Ascending aorta (tissue), 2 donors: Measurements from ENCODE around the gene LRRC47. TPM values are rescaled to one million over a fixed set of nuclear protein-coding genes. Genes with fewer than 3 reads are reported as not detected.

ENCODE experiments used
- DNase-seq, 2 donors: peaks; one replicate each; pipeline ENCODE4 v3.0.0-alpha.2; 2019; ENCODE audit warnings: low spot score in 2 of 2
- H3K27ac ChIP-seq, 2 donors: fragments of 200-600 bp; sonication (generic); one replicate each; pipeline ENCODE4 v1.5.1; 2016 to 2017; ENCODE audit warnings: mild to moderate bottlenecking in 1 of 2
- H3K27me3 ChIP-seq: fragments of 200-600 bp; sonication (generic); one replicate; pipeline ENCODE4 v1.5.1; 2017
- H3K36me3 ChIP-seq, 2 donors: fragments of 200-600 bp; sonication (generic); one replicate each; pipeline ENCODE4 v1.5.1; 2016
- H3K4me1 ChIP-seq, 2 donors: fragments of 200-600 bp; sonication (generic); one replicate each; pipeline ENCODE4 v1.5.1; 2016 to 2017; ENCODE audit warnings: mild to moderate bottlenecking in 1 of 2
- H3K4me3 ChIP-seq, 2 donors: fragments of 200-600 bp; sonication (generic); one replicate each; pipeline ENCODE4 v1.5.1; 2016 to 2017; ENCODE audit warnings: mild to moderate bottlenecking in 1 of 2
- H3K9me3 ChIP-seq, 2 donors: fragments of 200-600 bp; sonication (generic); one replicate each; pipeline ENCODE4 v1.5.1; 2016
- CTCF ChIP-seq, 3 experiments: fragments of 200-600 bp in 2 of 3; fragments of 450-650 bp in 1 of 3; sonication (generic) in 2 of 3; IDR thresholded peaks; one replicate each; pipeline ENCODE4 v1.5.1; 2016 to 2019; ENCODE audit warnings: antibody characterized with exemption in 3 of 3, mild to moderate bottlenecking in 1 of 3, moderate library complexity in 1 of 3
- intact Hi-C: fragments of 100-400 bp; cut with DNase I; formaldehyde crosslinking; loops from one replicate; pipeline ENCODE4 v1.15.1; 2023
- total RNA-seq: library from RNA; depleted of rRNA; stranded (reverse); fragments of >200 nt; gene quantifications from one replicate; pipeline ENCODE4 v1.1.0, GENCODE V29; 2016

The LRRC47 gene
- total RNA-seq, 1 donor from 2014 or later: 41.5 TPM

GRCh38 chr1:3762151-3762872 is 34.0 kb downstream of the LRRC47 start:
- H3K4me1 ChIP-seq: no peaks in the 10 kb centered on the region
- H3K36me3 ChIP-seq: no peaks in the 10 kb centered on the region
- no peak for DNase-seq
- peaks cover 6% of the 10 kb centered on the region for H3K27me3 ChIP-seq
- no peak overlapping the region for H3K27ac ChIP-seq
- H3K4me3 ChIP-seq: no peak overlapping the region
- intact Hi-C loops: no loop called here
- TF ChIP-seq CTCF (IDR thresholded peaks at IDR 0.05): no peak
- H3K9me3 ChIP-seq: no peaks in the 10 kb centered on the region

DNA sequence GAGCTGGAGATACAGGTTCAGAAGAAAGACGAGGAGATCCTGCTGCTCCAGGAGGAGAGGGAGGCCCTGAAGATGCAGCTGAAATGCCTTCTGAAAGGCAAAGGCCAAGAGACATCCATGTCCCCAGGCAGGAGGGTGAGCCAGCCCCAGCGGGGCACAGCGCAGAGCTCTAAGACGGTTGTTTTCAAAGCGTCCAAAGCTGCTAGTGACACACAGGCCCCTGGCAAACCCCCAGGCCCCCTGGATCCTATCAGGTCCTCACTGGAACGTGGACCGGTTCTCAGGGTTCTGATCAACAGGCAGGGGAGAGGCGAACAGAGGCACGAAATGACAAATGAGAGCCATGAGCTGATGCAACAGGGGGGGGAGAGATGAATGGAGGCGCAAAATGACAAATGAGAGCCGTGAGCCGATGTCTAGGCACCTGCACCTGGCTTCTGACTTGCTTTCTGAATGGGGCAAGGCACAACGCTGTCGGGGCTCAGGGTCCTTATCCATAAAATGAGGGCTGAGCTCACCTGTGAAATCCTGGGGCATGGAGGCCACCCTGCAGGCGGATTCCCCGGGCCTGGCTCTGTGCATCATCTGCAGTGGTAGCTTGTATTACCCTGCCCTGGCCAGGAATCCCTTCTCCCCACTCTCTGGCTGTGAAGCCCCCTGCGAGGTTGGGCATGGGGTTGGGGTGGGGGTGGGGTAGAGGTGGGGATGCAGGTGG is 34.8 kb downstream of the LRRC47 start:
- Histone ChIP-seq H3K4me3 (no peak overlapping the region), H3K9me3 (no peaks in the 10 kb centered on the region), H3K4me1 (no peaks in the 10 kb centered on the region), H3K36me3 (no peaks in the 10 kb centered on the region), H3K27me3 (peaks cover 6% of the 10 kb centered on the region), H3K27ac (no peak overlapping the region)
- intact Hi-C loops: no loop called here
- DNase-seq: no peak
- no peak for TF ChIP-seq CTCF (IDR thresholded peaks at IDR 0.05)

GRCh38 chr1:3759796-3760195 is 36.5 kb downstream of the LRRC47 start:
- Histone ChIP-seq H3K36me3 (no peaks in the 10 kb centered on the region), H3K4me3 (no peak overlapping the region), H3K9me3 (no peaks in the 10 kb centered on the region), H3K27ac (no peak overlapping the region), H3K4me1 (no peaks in the 10 kb centered on the region), H3K27me3 (peaks cover 6% of the 10 kb centered on the region)
- no peak for TF ChIP-seq CTCF (IDR thresholded peaks at IDR 0.05)
- DNase-seq: no peak
- intact Hi-C loops: no loop called here

DNA sequence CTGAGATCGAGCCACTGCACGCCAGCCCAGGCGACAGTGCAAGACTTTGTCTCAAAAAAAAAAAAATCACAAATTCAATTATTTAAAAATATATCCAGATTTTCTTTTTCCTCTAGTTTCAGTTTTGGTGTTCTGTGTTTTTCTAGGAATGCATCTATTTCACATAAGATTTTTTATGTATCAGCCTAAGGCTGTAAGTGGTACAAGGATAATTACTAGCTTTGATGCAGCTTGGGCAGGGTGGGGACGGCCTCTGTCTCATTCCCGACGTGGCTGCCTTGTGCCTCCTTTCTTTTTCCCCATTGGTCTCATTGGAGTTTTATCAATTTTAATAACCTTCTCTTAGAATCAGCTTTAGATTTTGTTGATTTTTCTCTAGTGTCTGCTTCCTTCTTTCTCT is 37.1 kb downstream of the LRRC47 start:
- Histone ChIP-seq H3K4me3 (no peak overlapping the region), H3K36me3 (no peaks in the 10 kb centered on the region), H3K4me1 (no peaks in the 10 kb centered on the region), H3K27me3 (peaks cover 6% of the 10 kb centered on the region), H3K9me3 (no peaks in the 10 kb centered on the region), H3K27ac (no peak overlapping the region)
- TF ChIP-seq CTCF (IDR thresholded peaks at IDR 0.05): no peak
- DNase-seq: no peak
- intact Hi-C loops: no loop called here

DNA sequence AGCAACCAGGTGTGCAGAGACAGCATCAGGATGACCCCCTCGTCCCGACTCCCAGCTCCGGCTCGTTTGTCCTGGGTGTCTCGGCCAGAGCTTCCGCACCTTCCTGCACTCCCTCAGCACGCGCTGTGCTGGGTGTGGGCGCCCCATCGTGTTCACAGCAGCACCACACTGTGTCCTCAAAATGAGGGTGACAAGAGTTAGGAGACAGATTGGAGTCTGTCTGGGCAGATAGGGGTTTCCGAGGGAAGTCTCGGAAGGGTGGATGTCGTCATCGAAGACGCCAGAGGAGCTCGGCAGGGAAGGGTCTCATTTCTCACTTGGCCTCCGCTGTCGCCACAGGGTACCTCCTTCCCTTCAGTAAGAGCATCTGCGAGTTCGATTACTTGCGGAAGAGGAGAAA is 39.9 kb downstream of the LRRC47 start:
- H3K4me3 ChIP-seq: no peak overlapping the region
- H3K4me1 ChIP-seq: no peaks in the 10 kb centered on the region
- no peak for DNase-seq
- H3K9me3 ChIP-seq: no peaks in the 10 kb centered on the region
- TF ChIP-seq CTCF (IDR thresholded peaks at IDR 0.05): no peak
- H3K27me3 ChIP-seq: peaks cover 2% of the 10 kb centered on the region
- H3K36me3 ChIP-seq: no peaks in the 10 kb centered on the region
- intact Hi-C loops: no loop called here
- H3K27ac ChIP-seq: no peak overlapping the region
